Astrocyte (in vitro differentiated cells and primary cell): ENCODE measurements around the gene DGKE. TPM values are rescaled to one million over a fixed set of nuclear protein-coding genes. Genes with fewer than 3 reads are reported as not detected.

Experiments
- DNase-seq: peaks from one replicate; pipeline ENCODE4 v3.0.0-alpha.2; 2010; ENCODE audit warnings: low read depth
- FAIRE-seq: peaks from 2 replicates; lab custom pipeline; 2011; peaks lifted over from hg19 to GRCh38; lab: Jason Lieb, UNC
- H2AFZ ChIP-seq: 2 replicates; pipeline ENCODE4 v1.6.0; 2012; ENCODE audit warnings: low read depth, low read length, inconsistent platforms
- H3K27ac ChIP-seq: 2 replicates; pipeline ENCODE4 v1.5.1; 2011; ENCODE audit warnings: low read depth, low read length, inconsistent platforms
- H3K27me3 ChIP-seq: 2 replicates; pipeline ENCODE4 v1.6.0; 2011; ENCODE audit warnings: low read length, inconsistent platforms; ENCODE audit not compliant: insufficient read depth
- H3K36me3 ChIP-seq: 2 replicates; pipeline ENCODE4 v1.5.1; 2011; ENCODE audit warnings: low read length, inconsistent platforms; ENCODE audit not compliant: insufficient read depth
- H3K4me1 ChIP-seq: 2 replicates; pipeline ENCODE4 v1.5.1; 2011; ENCODE audit warnings: low read length, inconsistent platforms; ENCODE audit not compliant: insufficient read depth
- H3K4me2 ChIP-seq: 2 replicates; pipeline ENCODE4 v1.6.0; 2012; ENCODE audit warnings: low read length, inconsistent platforms
- H3K4me3 ChIP-seq: 2 replicates; pipeline ENCODE4 v1.5.1; 2011; ENCODE audit warnings: low read depth, mild to moderate bottlenecking, low read length, inconsistent platforms; ENCODE audit not compliant: insufficient read depth
- H3K79me2 ChIP-seq: 2 replicates; pipeline ENCODE4 v1.6.0; 2012; ENCODE audit warnings: mild to moderate bottlenecking, low read length, inconsistent platforms; ENCODE audit not compliant: insufficient read depth
- H3K9ac ChIP-seq: 2 replicates; pipeline ENCODE4 v1.6.0; 2012; ENCODE audit warnings: mild to moderate bottlenecking, low read length, inconsistent platforms
- H3K9me3 ChIP-seq: 2 replicates; pipeline ENCODE4 v1.5.1; 2012; ENCODE audit warnings: low read depth, mild to moderate bottlenecking, low read length, inconsistent platforms; ENCODE audit not compliant: insufficient read depth
- H4K20me1 ChIP-seq: 2 replicates; pipeline ENCODE4 v1.6.0; 2012; ENCODE audit warnings: low read length, inconsistent platforms; ENCODE audit not compliant: insufficient read depth
- H3K27ac Mint-ChIP-seq: one replicate; pipeline ENCODE4 v1.8.0; 2021; ENCODE audit warnings: mild to moderate bottlenecking, mixed read lengths; ENCODE audit not compliant: unreplicated experiment
- H3K27me3 Mint-ChIP-seq: one replicate; pipeline ENCODE4 v1.8.0; 2021; ENCODE audit warnings: low read depth, mixed read lengths; ENCODE audit not compliant: unreplicated experiment
- H3K36me3 Mint-ChIP-seq: one replicate; pipeline ENCODE4 v1.8.0; 2021; ENCODE audit warnings: low read depth, mixed read lengths; ENCODE audit not compliant: unreplicated experiment
- H3K4me1 Mint-ChIP-seq: one replicate; pipeline ENCODE4 v1.8.0; 2021; ENCODE audit warnings: low read depth, mixed read lengths; ENCODE audit not compliant: unreplicated experiment
- H3K4me3 Mint-ChIP-seq: one replicate; pipeline ENCODE4 v1.8.0; 2021; ENCODE audit warnings: mild to moderate bottlenecking, moderate library complexity, mixed read lengths; ENCODE audit not compliant: unreplicated experiment
- H3K9me3 Mint-ChIP-seq: one replicate; pipeline ENCODE4 v1.8.0; 2021; ENCODE audit warnings: mild to moderate bottlenecking, mixed read lengths; ENCODE audit not compliant: unreplicated experiment
- CTCF ChIP-seq: IDR thresholded peaks from 2 replicates; pipeline ENCODE4 v1.5.1; 2011; ENCODE audit warnings: low read depth, mild to moderate bottlenecking, inconsistent platforms, low read length, moderate library complexity; ENCODE audit not compliant: insufficient read depth
- EZH2 ChIP-seq: IDR thresholded peaks from 2 replicates; pipeline ENCODE4 v1.6.1; 2012; ENCODE audit warnings: mild to moderate bottlenecking, low read length, inconsistent platforms; ENCODE audit not compliant: insufficient read depth
- total RNA-seq: library from RNA; stranded (reverse); gene quantifications from 2 replicates; pipeline ENCODE4 v1.2.1, GENCODE V29; 2021

The DGKE gene
- total RNA-seq, 1 donor from 2014 or later = 5.5 TPM

- DNase-seq = no peak
- Mint-ChIP-seq H3K36me3 (peaks cover 46% of the 10 kb centered on the region), H3K4me3 (no peak overlapping the region), H3K4me1 (peaks cover 21% of the 10 kb centered on the region), H3K27me3 (no peaks in the 10 kb centered on the region), H3K27ac (no peak overlapping the region), H3K9me3 (no peaks in the 10 kb centered on the region)
- FAIRE-seq = no peak
- no peak overlapping the region for H3K27ac ChIP-seq
- no peaks in the 10 kb centered on the region for H3K79me2 ChIP-seq
- no peak overlapping the region for H2AFZ ChIP-seq
- no peak for TF ChIP-seq CTCF
- no peak for TF ChIP-seq EZH2
- H3K27me3 ChIP-seq = no peaks in the 10 kb centered on the region
- H3K9ac ChIP-seq = no peak overlapping the region
- peaks cover 3% of the 10 kb centered on the region for H3K36me3 ChIP-seq
- no peaks in the 10 kb centered on the region for H3K9me3 ChIP-seq
- H4K20me1 ChIP-seq = no peaks in the 10 kb centered on the region
- H3K4me2 ChIP-seq = no peak overlapping the region
- H3K4me3 ChIP-seq = no peak overlapping the region
- H3K4me1 ChIP-seq = peaks cover 7% of the 10 kb centered on the region
Observed at GRCh38 chr17:56897646-56898424, 63.9 kb downstream of the DGKE start.

GRCh38 chr17:56898874-56899273 is 64.9 kb downstream of the DGKE start:
- peaks cover 49% of the 10 kb centered on the region for H3K36me3 Mint-ChIP-seq
- peaks cover 21% of the 10 kb centered on the region for H3K4me1 Mint-ChIP-seq
- Histone ChIP-seq H3K27me3 (no peaks in the 10 kb centered on the region), H3K9ac (no peak overlapping the region), H4K20me1 (no peaks in the 10 kb centered on the region), H3K9me3 (no peaks in the 10 kb centered on the region), H2AFZ (no peak overlapping the region), H3K27ac (no peak overlapping the region), H3K4me3 (no peak overlapping the region), H3K4me1 (peaks cover 7% of the 10 kb centered on the region), H3K4me2 (no peak overlapping the region), H3K79me2 (no peaks in the 10 kb centered on the region), H3K36me3 (peaks cover 9% of the 10 kb centered on the region)
- TF ChIP-seq EZH2 = no peak
- TF ChIP-seq CTCF = no peak
- H3K27me3 Mint-ChIP-seq = no peaks in the 10 kb centered on the region
- H3K9me3 Mint-ChIP-seq = no peaks in the 10 kb centered on the region
- DNase-seq (no peak), FAIRE-seq (no peak)
- H3K27ac Mint-ChIP-seq = peak overlapping the region; percentile 53
- H3K4me3 Mint-ChIP-seq = no peak overlapping the region

- no peak for TF ChIP-seq CTCF
- no peak for TF ChIP-seq EZH2
- FAIRE-seq (no peak), DNase-seq (no peak)
- Mint-ChIP-seq H3K9me3 (no peaks in the 10 kb centered on the region), H3K27ac (no peak overlapping the region), H3K4me1 (peaks cover 21% of the 10 kb centered on the region), H3K36me3 (peaks cover 53% of the 10 kb centered on the region), H3K4me3 (no peak overlapping the region), H3K27me3 (no peaks in the 10 kb centered on the region)
- Histone ChIP-seq H2AFZ (no peak overlapping the region), H3K9ac (no peak overlapping the region), H4K20me1 (no peaks in the 10 kb centered on the region), H3K79me2 (no peaks in the 10 kb centered on the region), H3K27ac (no peak overlapping the region), H3K9me3 (no peaks in the 10 kb centered on the region), H3K4me1 (peaks cover 7% of the 10 kb centered on the region), H3K4me3 (no peak overlapping the region), H3K27me3 (no peaks in the 10 kb centered on the region), H3K36me3 (peaks cover 14% of the 10 kb centered on the region), H3K4me2 (no peak overlapping the region)
Observed at GRCh38 chr17:56899403-56899802, 65.5 kb downstream of the DGKE start.
